ENCODE data around the gene BABAM2. TPM values are rescaled to one million over a fixed set of nuclear protein-coding genes. Genes with fewer than 3 reads are reported as not detected.

The BABAM2 gene
- total RNA-seq, 1 experiment from 2014 or later, result 46.1 TPM

DNA sequence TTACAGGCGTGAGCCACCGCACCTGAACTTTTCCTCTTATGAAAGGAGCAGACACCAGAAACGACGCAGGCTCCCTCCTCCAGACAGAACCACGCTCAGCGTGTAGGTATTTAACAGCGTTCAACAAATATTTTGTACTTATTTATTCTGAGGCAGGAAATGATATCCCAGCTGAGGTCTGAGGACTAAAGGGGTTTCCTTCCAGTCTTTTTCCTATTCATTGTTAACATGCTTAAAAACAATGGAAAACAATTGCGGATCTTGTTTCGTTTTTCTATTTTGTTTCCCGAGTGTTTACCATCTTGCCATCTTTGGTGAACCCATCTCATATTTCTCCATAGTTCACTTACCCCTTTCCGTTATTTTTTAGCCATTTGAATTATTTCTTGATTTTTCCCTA is 458.4 kb downstream of the BABAM2 start:
- H3K9me3 ChIP-seq (ENCODE audit: insufficient read depth, low read depth), result no peaks in the 10 kb centered on the region
- H3K27ac ChIP-seq, result no peak overlapping the region
- H3K79me2 ChIP-seq (ENCODE audit: low read depth), result no peaks in the 10 kb centered on the region
- CTCF ChIA-PET, result no interaction called here
- no peaks in the 10 kb centered on the region for H3K9me2 ChIP-seq (ENCODE audit: insufficient read depth)
- TF ChIP-seq EZH2 (IDR thresholded peaks at IDR 0.05; ENCODE audit: low read depth), result no peak
- TF ChIP-seq, protein P1, sequence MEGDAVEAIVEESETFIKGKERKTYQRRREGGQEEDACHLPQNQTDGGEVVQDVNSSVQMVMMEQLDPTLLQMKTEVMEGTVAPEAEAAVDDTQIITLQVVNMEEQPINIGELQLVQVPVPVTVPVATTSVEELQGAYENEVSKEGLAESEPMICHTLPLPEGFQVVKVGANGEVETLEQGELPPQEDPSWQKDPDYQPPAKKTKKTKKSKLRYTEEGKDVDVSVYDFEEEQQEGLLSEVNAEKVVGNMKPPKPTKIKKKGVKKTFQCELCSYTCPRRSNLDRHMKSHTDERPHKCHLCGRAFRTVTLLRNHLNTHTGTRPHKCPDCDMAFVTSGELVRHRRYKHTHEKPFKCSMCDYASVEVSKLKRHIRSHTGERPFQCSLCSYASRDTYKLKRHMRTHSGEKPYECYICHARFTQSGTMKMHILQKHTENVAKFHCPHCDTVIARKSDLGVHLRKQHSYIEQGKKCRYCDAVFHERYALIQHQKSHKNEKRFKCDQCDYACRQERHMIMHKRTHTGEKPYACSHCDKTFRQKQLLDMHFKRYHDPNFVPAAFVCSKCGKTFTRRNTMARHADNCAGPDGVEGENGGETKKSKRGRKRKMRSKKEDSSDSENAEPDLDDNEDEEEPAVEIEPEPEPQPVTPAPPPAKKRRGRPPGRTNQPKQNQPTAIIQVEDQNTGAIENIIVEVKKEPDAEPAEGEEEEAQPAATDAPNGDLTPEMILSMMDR (conservative IDR thresholded peaks at IDR 0.05), result no peak
- BruUV-seq (replicated peaks), result no TSS peak
- 0 out of 2 replicates have a peak, but pooled peaks cover under 1% of the 10 kb centered on the region for H3F3A ChIP-seq (ENCODE audit: insufficient read depth, low read depth)
- H3K27me3 ChIP-seq (ENCODE audit: insufficient read depth, low read depth), result no peaks in the 10 kb centered on the region
- H3K36me3 ChIP-seq (ENCODE audit: low read depth), result no peaks in the 10 kb centered on the region
- no peak overlapping the region for H3K4me3 ChIP-seq
- no peaks in the 10 kb centered on the region for H4K20me1 ChIP-seq (ENCODE audit: insufficient read depth)
- H3K4me1 ChIP-seq (replicated peaks; ENCODE audit: insufficient read depth), result no peaks in the 10 kb centered on the region
- no peak for DNase-seq
- H2AFZ ChIP-seq, result no peak overlapping the region
- POLR2A ChIA-PET (ENCODE audit: unreplicated experiment), result no interaction called here
- intact Hi-C loops (cut with micrococcal nuclease; ENCODE audit: unreplicated experiment), result loop anchor here (5.0 kb wide), 1 partner anchor 403 kb away; the partner anchor contains the start of gene PPP1CB
- H3K4me2 ChIP-seq, result no peak overlapping the region

DNA sequence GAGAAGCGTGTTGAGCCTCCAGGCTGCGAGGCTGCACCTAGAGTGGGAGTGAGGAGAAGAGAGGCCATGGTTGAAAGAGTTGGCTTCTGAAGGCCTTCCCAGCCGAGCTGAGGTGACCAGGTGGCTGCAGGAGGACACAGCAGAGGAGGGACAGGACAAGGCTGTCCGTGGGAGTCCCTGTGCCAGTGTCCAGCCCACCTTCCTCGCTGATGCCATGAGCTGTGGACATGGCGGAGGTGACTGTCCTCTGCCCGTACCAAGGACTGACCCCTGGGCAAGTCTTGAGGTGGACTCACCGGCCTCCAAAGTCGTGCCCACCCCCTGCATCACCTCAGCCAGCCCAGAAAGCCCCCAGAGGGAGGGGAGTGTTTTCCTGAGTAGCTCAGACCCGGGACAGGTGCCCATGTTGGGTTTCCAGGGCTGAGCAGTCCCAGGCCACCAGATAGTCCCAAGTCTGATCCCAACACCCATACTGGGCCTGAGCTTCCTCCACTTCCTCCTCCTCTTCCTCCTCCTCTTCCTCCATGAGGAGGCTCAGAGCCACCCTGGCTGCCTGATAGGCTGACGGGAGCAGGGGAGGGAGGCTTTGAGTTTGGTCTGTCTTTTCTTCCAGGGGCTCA is 459.1 kb downstream of the BABAM2 start:
- no peak overlapping the region for H2AFZ ChIP-seq
- TF ChIP-seq, protein P1 (conservative IDR thresholded peaks at IDR 0.05), result no peak
- no peak for TF ChIP-seq EZH2 (IDR thresholded peaks at IDR 0.05; ENCODE audit: low read depth)
- no peaks in the 10 kb centered on the region for H3K36me3 ChIP-seq (ENCODE audit: low read depth)
- H3K9me3 ChIP-seq (ENCODE audit: insufficient read depth, low read depth), result no peaks in the 10 kb centered on the region
- no peak overlapping the region for H3K4me2 ChIP-seq
- H4K20me1 ChIP-seq (ENCODE audit: insufficient read depth), result no peaks in the 10 kb centered on the region
- no peaks in the 10 kb centered on the region for H3K27me3 ChIP-seq (ENCODE audit: insufficient read depth, low read depth)
- H3K4me3 ChIP-seq, result no peak overlapping the region
- no TSS peak for BruUV-seq (replicated peaks)
- H3K9me2 ChIP-seq (ENCODE audit: insufficient read depth), result no peaks in the 10 kb centered on the region
- CTCF ChIA-PET, result no interaction called here
- no peak overlapping the region for H3K27ac ChIP-seq
- DNase-seq, result no peak
- POLR2A ChIA-PET (ENCODE audit: unreplicated experiment), result interaction anchor here (0.6 kb wide), 1 partner anchor 520 kb away, joined by 3 read pairs; the partner anchor contains the start of gene TRMT61B
- peaks cover 6% of the 10 kb centered on the region; the same call in 1 of the 2 replicates for H3F3A ChIP-seq (ENCODE audit: insufficient read depth, low read depth)
- no peaks in the 10 kb centered on the region for H3K4me1 ChIP-seq (replicated peaks; ENCODE audit: insufficient read depth)
- H3K79me2 ChIP-seq (ENCODE audit: low read depth), result no peaks in the 10 kb centered on the region
- intact Hi-C loops (cut with micrococcal nuclease; ENCODE audit: unreplicated experiment), result loop anchor here (5.0 kb wide), 1 partner anchor 403 kb away; the partner anchor contains the start of gene PPP1CB

DNA sequence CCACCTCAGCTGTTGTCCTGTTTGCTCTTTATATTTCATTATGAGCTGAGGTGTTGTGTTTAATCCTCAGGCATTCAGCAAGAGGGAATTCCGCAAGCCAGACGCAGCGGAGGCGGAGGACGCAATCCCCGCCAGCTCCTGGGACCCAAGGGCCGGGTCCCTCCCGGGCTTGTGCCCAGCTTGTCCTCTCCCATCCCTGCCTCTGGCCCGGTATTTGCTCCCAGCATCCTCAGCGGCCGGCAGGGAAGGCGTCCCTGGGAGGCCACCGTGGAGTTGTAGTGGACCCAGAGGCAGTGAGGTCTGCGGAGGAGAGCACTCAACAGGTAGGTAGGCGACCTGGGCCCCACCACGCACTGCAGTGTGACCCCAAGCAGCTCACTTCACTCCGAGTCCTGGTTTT is 459.7 kb downstream of the BABAM2 start:
- H3K27ac ChIP-seq, result no peak overlapping the region
- no peaks in the 10 kb centered on the region; the same call in 1 of the 2 replicates for H3K4me1 ChIP-seq (replicated peaks; ENCODE audit: insufficient read depth)
- no peaks in the 10 kb centered on the region for H3K79me2 ChIP-seq (ENCODE audit: low read depth)
- POLR2A ChIA-PET (ENCODE audit: unreplicated experiment), result interaction anchor here (0.6 kb wide), 1 partner anchor 520 kb away, joined by 3 read pairs; the partner anchor contains the start of gene TRMT61B
- intact Hi-C loops (cut with micrococcal nuclease; ENCODE audit: unreplicated experiment), result no loop called here
- no TSS peak for BruUV-seq (replicated peaks)
- H3K36me3 ChIP-seq (ENCODE audit: low read depth), result no peaks in the 10 kb centered on the region
- H3F3A ChIP-seq (ENCODE audit: insufficient read depth, low read depth), result peaks cover 6% of the 10 kb centered on the region; the same call in 1 of the 2 replicates
- TF ChIP-seq EZH2 (IDR thresholded peaks at IDR 0.05; ENCODE audit: low read depth), result no peak
- TF ChIP-seq, protein P1 (conservative IDR thresholded peaks at IDR 0.05), result no peak
- no peaks in the 10 kb centered on the region for H3K27me3 ChIP-seq (ENCODE audit: insufficient read depth, low read depth)
- CTCF ChIA-PET, result no interaction called here
- H2AFZ ChIP-seq, result no peak overlapping the region
- no peaks in the 10 kb centered on the region for H4K20me1 ChIP-seq (ENCODE audit: insufficient read depth)
- no peaks in the 10 kb centered on the region for H3K9me3 ChIP-seq (ENCODE audit: insufficient read depth, low read depth)
- H3K4me2 ChIP-seq, result no peak overlapping the region
- H3K9me2 ChIP-seq (ENCODE audit: insufficient read depth), result no peaks in the 10 kb centered on the region
- no peak overlapping the region for H3K4me3 ChIP-seq
- no peak for DNase-seq
